Measurements from ENCODE around the gene POLR3K.

The POLR3K gene

GRCh38 chr16:63998-64913 is 10.8 kb upstream of the POLR3K start:
- DNase-seq (ENCODE audit: extremely low read depth, low read depth), result no peak
- TF ChIP-seq, protein P1, sequence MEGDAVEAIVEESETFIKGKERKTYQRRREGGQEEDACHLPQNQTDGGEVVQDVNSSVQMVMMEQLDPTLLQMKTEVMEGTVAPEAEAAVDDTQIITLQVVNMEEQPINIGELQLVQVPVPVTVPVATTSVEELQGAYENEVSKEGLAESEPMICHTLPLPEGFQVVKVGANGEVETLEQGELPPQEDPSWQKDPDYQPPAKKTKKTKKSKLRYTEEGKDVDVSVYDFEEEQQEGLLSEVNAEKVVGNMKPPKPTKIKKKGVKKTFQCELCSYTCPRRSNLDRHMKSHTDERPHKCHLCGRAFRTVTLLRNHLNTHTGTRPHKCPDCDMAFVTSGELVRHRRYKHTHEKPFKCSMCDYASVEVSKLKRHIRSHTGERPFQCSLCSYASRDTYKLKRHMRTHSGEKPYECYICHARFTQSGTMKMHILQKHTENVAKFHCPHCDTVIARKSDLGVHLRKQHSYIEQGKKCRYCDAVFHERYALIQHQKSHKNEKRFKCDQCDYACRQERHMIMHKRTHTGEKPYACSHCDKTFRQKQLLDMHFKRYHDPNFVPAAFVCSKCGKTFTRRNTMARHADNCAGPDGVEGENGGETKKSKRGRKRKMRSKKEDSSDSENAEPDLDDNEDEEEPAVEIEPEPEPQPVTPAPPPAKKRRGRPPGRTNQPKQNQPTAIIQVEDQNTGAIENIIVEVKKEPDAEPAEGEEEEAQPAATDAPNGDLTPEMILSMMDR (IDR thresholded peaks at IDR 0.05; ENCODE audit: low read depth, low read length, missing control alignments), result no peak
- no peak overlapping the region for H3K4me3 ChIP-seq (replicated peaks; ENCODE audit: low read depth, low read length)

DNA sequence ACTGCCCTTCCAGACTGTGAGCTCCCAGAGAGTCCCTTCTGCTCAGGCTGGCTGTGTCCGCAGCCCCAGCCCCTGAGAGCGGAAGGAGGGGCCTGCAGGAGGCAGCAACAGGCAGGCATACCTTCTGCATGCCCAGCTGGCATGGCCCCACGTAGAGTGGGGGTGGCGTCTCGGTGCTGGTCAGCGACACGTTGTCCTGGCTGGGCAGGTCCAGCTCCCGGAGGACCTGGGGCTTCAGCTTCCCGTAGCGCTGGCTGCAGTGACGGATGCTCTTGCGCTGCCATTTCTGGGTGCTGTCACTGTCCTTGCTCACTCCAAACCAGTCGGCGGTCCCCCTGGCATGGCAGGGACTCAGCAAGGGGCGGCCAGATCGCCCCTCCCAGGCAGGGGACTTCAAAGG is 10.1 kb upstream of the POLR3K start:
- TF ChIP-seq, protein P1 (IDR thresholded peaks at IDR 0.05; ENCODE audit: low read depth, low read length, missing control alignments), result no peak
- DNase-seq (ENCODE audit: extremely low read depth, low read depth), result no peak
- no peak overlapping the region for H3K4me3 ChIP-seq (replicated peaks; ENCODE audit: low read depth, low read length)

DNA sequence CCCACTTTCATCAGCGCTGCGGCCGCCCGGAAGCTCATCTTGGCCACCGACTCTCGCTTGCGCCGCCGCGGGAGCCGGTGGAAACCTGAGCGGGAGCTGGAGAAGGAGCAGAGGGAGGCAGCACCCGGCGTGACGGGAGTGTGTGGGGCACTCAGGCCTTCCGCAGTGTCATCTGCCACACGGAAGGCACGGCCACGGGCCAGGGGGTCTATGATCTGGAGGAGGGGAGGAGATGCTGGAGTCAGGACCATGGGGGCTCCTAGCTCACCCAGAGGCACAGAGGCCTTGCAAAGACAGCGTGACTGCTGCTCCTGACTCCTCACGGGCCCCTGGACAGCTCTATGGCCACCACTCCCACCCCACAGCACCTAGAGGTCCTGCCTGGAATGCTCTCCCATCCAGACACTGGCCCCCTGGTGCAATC is 9.6 kb upstream of the POLR3K start:
- TF ChIP-seq, protein P1 (IDR thresholded peaks at IDR 0.05; ENCODE audit: low read depth, low read length, missing control alignments), result no peak
- DNase-seq (ENCODE audit: extremely low read depth, low read depth), result no peak
- no peak overlapping the region for H3K4me3 ChIP-seq (replicated peaks; ENCODE audit: low read depth, low read length)

DNA sequence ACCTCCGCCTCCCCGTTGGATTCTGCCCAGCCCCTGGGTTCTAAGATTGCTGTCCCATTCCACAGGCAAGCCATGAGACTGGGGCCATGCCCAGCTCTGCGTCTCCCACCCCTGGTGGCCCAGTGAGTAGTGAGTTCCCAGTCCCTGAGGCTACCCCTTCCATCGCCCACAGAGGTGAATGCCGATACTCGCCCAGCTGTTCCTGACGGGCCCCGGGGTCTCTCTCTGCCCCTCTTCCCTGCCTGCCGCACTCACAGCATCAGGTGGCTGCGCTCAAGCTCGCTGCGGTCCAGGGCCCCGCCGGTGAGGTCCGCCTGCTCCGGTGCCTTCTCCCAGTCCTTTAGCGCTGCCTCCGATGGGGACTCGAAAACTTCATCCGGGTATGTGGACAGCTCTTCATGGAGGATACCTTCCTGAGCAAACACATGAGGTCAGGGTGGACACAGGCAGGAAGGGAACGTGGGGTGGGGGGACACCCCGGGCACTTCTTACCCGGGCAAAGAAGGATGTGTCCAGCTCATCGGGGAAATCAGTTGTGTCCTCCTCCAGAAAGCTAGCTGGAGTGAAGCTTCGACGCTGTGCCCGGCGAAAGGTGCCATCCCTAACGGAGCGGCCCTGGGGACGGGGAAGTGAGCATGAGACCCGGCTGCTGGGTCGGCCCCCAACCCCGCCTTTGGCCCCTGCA is 9.0 kb upstream of the POLR3K start:
- no peak for DNase-seq (ENCODE audit: extremely low read depth, low read depth)
- TF ChIP-seq, protein P1 (IDR thresholded peaks at IDR 0.05; ENCODE audit: low read depth, low read length, missing control alignments), result no peak
- no peak overlapping the region for H3K4me3 ChIP-seq (replicated peaks; ENCODE audit: low read depth, low read length)

DNA sequence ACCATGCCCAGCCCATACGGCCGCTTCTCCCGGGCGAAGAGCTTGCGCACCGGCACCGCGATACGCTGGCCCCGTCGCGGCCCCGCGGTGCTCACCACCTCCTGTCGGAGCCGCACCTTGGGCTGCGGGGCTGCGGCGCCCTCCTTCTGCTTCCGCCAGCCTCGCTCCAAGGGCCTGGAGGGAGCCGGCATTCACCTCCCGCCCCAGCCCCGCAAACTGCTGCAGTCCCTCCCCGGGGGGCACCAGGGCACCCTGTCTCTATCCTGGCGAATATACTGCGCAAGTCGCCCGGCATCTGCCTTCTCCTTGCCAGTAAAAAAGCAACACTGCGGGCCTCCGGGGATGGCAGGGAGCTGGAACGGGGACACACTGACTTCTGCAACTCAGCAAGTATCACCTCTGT is 8.5 kb upstream of the POLR3K start:
- TF ChIP-seq, protein P1 (IDR thresholded peaks at IDR 0.05; ENCODE audit: low read depth, low read length, missing control alignments), result no peak
- no peak for DNase-seq (ENCODE audit: extremely low read depth, low read depth)

DNA sequence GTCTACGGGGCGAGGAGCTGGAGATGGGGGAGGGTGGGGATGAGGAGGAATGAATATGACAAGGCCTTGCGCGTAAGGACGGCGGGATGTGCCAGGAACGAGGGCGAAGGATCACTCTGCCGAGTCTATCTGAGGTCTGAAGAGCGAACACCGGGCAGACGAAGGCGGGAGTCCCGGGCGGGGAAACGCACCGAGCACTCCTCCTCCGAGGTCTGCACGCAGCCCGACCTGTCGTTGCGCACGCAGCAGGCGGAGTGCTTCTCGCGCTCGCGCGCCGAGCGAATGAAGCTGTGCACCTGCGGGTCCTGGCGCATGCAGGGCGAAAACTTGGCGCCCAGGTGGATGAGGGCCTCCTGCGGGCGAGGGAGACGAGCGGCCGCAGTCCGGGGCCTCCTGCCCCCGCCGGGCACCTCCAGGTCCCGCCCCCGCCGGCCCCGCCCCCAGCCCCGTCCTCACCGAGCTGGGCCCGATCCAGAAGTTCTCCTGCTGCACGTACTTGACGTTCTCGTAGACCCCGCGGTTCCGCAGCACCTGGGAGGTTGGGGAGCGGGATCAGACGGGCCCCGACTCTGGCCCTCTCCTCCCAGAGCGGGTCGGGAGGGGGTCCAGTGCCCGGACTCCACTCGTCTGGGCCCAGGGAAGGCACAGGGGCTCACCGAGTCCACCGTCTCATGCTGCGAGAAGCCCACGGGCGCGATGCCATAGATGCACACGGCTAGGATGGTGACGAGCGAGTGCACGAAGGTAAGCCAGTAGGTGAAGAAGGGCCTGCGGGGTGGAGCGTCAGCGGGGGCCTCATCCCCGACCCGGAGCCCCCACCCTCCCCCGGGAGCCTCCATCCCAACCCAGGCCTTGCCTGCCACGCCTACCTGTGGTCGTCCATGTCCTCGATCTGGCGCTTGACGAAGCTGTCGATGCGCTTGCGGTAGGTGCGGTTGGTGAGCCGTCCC is 7.8 kb upstream of the POLR3K start:
- H3K4me3 ChIP-seq (replicated peaks; ENCODE audit: low read depth, low read length), result no peak overlapping the region
- no peak for DNase-seq (ENCODE audit: extremely low read depth, low read depth)
- TF ChIP-seq, protein P1 (IDR thresholded peaks at IDR 0.05; ENCODE audit: low read depth, low read length, missing control alignments), result no peak

More for the DNA sequence above, 8.5 kb upstream of the POLR3K start:
- H3K4me3 ChIP-seq (replicated peaks; ENCODE audit: low read depth, low read length), result no peak overlapping the region

Measured in HFF-Myc (cell line).